ENCODE measurements around the gene PROKR1.

DNA sequence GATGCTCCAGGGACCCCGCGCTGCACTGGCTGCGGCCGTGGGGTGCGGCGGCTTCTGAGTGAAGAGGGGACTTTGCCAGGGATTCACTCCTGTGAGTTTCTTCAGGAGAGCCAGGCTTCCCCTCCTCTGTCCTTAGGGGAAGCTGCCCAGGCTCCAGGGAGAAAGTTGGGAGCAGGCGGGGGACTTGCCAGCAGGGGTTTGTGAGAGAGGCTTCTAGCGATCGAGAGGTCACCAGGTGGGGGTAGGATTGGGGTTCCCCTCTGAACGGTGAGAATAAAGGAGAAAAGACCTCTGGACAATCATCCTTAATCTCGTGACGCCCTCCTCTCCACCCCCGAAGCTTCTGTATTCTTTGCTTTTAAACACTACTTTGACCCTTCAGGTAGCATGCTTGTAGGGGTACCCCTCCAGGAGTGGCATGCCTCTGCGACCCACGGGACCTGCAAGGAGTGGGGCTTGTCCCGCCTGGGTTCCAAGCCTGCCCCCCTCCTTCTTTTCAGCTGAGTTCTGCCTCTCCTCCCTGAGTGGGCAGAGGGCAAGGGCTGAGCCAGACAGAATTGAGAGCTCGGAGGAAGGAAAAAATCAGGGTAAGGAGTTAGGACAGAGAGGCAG, 601 bp downstream of the PROKR1 start:
- TF ChIP-seq, protein P1, sequence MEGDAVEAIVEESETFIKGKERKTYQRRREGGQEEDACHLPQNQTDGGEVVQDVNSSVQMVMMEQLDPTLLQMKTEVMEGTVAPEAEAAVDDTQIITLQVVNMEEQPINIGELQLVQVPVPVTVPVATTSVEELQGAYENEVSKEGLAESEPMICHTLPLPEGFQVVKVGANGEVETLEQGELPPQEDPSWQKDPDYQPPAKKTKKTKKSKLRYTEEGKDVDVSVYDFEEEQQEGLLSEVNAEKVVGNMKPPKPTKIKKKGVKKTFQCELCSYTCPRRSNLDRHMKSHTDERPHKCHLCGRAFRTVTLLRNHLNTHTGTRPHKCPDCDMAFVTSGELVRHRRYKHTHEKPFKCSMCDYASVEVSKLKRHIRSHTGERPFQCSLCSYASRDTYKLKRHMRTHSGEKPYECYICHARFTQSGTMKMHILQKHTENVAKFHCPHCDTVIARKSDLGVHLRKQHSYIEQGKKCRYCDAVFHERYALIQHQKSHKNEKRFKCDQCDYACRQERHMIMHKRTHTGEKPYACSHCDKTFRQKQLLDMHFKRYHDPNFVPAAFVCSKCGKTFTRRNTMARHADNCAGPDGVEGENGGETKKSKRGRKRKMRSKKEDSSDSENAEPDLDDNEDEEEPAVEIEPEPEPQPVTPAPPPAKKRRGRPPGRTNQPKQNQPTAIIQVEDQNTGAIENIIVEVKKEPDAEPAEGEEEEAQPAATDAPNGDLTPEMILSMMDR (IDR thresholded peaks at IDR 0.05 in 8 of 11, conservative IDR thresholded peaks at IDR 0.05 in 3 of 11), result no peak
- TF ChIP-seq POLR2A (IDR thresholded peaks at IDR 0.05), result no peak
- no peak for TF ChIP-seq POLR2AphosphoS5 (IDR thresholded peaks at IDR 0.05)

Data from spleen (tissue), 7 donors.